Activated naive CD8-positive, alpha-beta T cell treated with anti-CD3 and anti-CD28 coated beads, Interleukin-2, amount 10 ng/mL, durations not matched to agents 7 days and 5 days (primary cell): ENCODE data around the gene PCSK4. TPM values are rescaled to one million over a fixed set of nuclear protein-coding genes. Genes with fewer than 3 reads are reported as not detected.

Experiments
- ATAC-seq: fragments of 150-1000 bp; cut with Tn5 transposase; one replicate; pipeline ENCODE4 v1.10.0; 2021; ENCODE audit warnings: low read depth, moderate library complexity
- POLR2A ChIA-PET: fragments of 350-600 bp; sonication (Branson Sonifier 250); formaldehyde crosslinking; loops from one replicate; lab custom pipeline; 2021; ENCODE audit warnings: antibody characterized with exemption; lab: Charles Lee
- DNase-seq: peaks from one replicate; pipeline ENCODE4 v3.0.0; 2021
- H3K27ac Mint-ChIP-seq: one replicate; pipeline ENCODE4 v1.8.0; 2022; ENCODE audit warnings: mild to moderate bottlenecking, mixed read lengths
- H3K27me3 Mint-ChIP-seq: one replicate; pipeline ENCODE4 v1.8.0; 2022; ENCODE audit warnings: mild to moderate bottlenecking, moderate library complexity, mixed read lengths
- H3K36me3 Mint-ChIP-seq: one replicate; pipeline ENCODE4 v1.8.0; 2021; ENCODE audit warnings: mild to moderate bottlenecking, mixed read lengths
- H3K4me1 Mint-ChIP-seq: one replicate; pipeline ENCODE4 v1.8.0; 2021; ENCODE audit warnings: mixed read lengths
- H3K4me3 Mint-ChIP-seq: one replicate; pipeline ENCODE4 v1.8.0; 2022; ENCODE audit warnings: mild to moderate bottlenecking, moderate library complexity, mixed read lengths
- H3K9me3 Mint-ChIP-seq: one replicate; pipeline ENCODE4 v1.8.0; 2021; ENCODE audit warnings: mixed read lengths
- total RNA-seq, 2 experiments: library from RNA; stranded (reverse); gene quantifications; one replicate each; pipeline ENCODE4 v1.2.3, GENCODE V29; 2021

Gene PCSK4
- total RNA-seq, 2 experiments from 2014 or later: 6.7 to 9.7 TPM

GRCh38 chr19:1465191-1466016 is 24.7 kb downstream of the PCSK4 start:
- DNase-seq: no peak
- peaks cover 11% of the 10 kb centered on the region for H3K27me3 Mint-ChIP-seq
- POLR2A ChIA-PET: interaction anchor here (0.6 to 1.5 kb wide), 2 partner anchors 21 to 27 kb away, joined by 3 to 4 read pairs; no protein-coding TSS in a partner anchor
- ATAC-seq: peak; percentile 17
- H3K27ac Mint-ChIP-seq: no peak overlapping the region
- no peak overlapping the region for H3K4me3 Mint-ChIP-seq
- no peaks in the 10 kb centered on the region for H3K36me3 Mint-ChIP-seq
- H3K4me1 Mint-ChIP-seq: peaks cover 1% of the 10 kb centered on the region
- H3K9me3 Mint-ChIP-seq: no peaks in the 10 kb centered on the region

GRCh38 chr19:1461862-1462261 is 28.3 kb downstream of the PCSK4 start:
- POLR2A ChIA-PET: no interaction called here
- no peaks in the 10 kb centered on the region for H3K36me3 Mint-ChIP-seq
- ATAC-seq (no peak), DNase-seq (no peak)
- peaks cover 16% of the 10 kb centered on the region for H3K27me3 Mint-ChIP-seq
- no peaks in the 10 kb centered on the region for H3K9me3 Mint-ChIP-seq
- no peaks in the 10 kb centered on the region for H3K4me1 Mint-ChIP-seq
- H3K4me3 Mint-ChIP-seq: no peak overlapping the region
- no peak overlapping the region for H3K27ac Mint-ChIP-seq

GRCh38 chr19:1460033-1460995 is 29.8 kb downstream of the PCSK4 start:
- H3K27ac Mint-ChIP-seq: no peak overlapping the region
- POLR2A ChIA-PET: no interaction called here
- H3K36me3 Mint-ChIP-seq: no peaks in the 10 kb centered on the region
- peaks cover 5% of the 10 kb centered on the region for H3K4me1 Mint-ChIP-seq
- no peak overlapping the region for H3K4me3 Mint-ChIP-seq
- H3K9me3 Mint-ChIP-seq: no peaks in the 10 kb centered on the region
- peaks cover 20% of the 10 kb centered on the region for H3K27me3 Mint-ChIP-seq
- no peak for ATAC-seq
- DNase-seq: no peak

DNA sequence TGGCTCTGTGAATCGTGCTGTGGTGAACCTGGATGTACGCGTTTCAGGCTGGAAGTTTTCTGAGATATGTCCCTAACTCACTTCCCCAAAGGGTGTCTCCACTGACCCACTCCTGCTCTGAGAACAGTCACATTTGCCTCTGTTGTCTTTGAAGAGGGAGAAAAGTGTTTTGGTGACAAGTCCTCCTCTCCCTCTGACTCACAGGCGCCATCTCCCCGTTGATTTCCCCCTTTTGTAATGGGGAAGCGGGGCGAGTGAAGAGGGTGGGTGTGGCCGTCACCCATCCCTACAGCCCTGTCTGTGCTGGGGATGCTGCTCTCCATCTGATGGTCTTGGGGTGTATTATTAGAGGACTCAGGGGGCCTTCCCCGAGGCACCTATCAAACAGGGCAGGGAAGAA is 30.7 kb downstream of the PCSK4 start:
- Mint-ChIP-seq H3K4me1 (peaks cover 5% of the 10 kb centered on the region), H3K27ac (no peak overlapping the region), H3K9me3 (no peaks in the 10 kb centered on the region), H3K36me3 (no peaks in the 10 kb centered on the region), H3K27me3 (peaks cover 27% of the 10 kb centered on the region), H3K4me3 (no peak overlapping the region)
- POLR2A ChIA-PET: no interaction called here
- no peak for ATAC-seq
- DNase-seq: no peak

DNA sequence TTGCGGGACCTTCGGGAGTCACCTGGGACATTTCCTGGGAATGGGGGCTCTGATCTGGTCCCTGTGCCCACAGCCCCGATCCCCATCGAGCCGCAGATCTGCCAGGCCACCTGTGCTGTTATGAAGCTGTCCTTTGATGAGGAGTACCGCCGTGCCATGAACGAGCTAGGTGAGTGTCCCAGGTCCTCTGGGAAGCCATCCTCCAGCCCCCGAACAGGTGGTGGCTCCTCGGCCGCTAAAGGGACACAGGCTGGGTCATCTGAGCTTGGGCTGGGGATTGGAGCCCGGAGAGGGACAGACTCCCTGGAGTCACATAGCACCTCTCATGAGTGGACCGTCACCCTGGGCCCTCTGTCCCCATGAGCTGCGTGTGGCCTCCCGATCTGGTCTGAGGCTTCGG is 32.3 kb downstream of the PCSK4 start:
- Mint-ChIP-seq H3K36me3 (no peaks in the 10 kb centered on the region), H3K27me3 (peaks cover 34% of the 10 kb centered on the region), H3K4me1 (peaks cover 5% of the 10 kb centered on the region), H3K27ac (peak overlapping the region; percentile 49), H3K9me3 (no peaks in the 10 kb centered on the region), H3K4me3 (no peak overlapping the region)
- POLR2A ChIA-PET: no interaction called here
- no peak for DNase-seq
- no peak for ATAC-seq

- Mint-ChIP-seq H3K9me3 (no peaks in the 10 kb centered on the region), H3K4me1 (peaks cover 5% of the 10 kb centered on the region), H3K27ac (no peak overlapping the region), H3K4me3 (no peak overlapping the region), H3K36me3 (no peaks in the 10 kb centered on the region), H3K27me3 (peaks cover 37% of the 10 kb centered on the region)
- POLR2A ChIA-PET: interaction anchor here (1.3 kb wide), 1 partner anchor 10 kb away, joined by 3 read pairs; no protein-coding TSS in a partner anchor
- no peak for DNase-seq
- no peak for ATAC-seq
Observed at GRCh38 chr19:1457031-1457739, 33.0 kb downstream of the PCSK4 start.

DNA sequence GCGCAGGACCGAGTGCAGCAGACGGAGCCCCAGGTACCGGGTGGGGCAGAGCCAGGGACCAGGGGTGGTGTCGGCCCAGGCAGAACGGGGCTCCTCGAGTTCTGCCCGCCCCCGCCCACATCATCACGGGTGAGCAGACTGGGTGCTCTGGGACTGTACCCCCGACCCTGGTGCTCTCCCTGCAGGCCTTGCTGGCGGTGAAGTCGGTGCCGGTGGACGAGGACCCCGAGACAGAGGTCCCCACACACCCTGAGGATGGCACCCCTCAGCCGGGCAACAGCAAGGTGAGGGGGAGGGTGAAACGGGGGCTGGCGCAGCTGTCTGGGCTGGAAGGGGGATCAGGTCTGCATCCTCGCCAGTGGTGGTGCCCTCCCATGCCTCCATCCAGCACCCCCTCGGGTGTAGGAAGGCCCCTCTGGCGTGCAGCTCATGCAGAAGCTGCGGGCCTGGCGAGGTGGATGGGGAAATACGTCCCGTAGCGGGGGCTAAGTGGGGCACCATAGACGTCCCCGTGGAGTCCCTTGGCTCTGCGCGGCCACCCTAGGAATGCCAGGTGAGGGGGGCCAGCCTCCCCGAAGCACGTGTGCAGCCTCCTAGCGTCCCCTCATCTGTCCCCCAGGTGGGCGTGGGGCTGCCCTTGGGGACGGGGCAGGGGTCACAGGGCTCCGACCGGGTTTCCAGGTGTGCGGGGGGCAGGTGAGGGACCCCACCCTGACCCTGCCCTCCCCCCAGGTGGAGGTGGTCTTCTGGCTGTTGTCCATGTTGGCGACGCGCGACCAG is 33.8 kb downstream of the PCSK4 start:
- H3K27me3 Mint-ChIP-seq: peaks cover 42% of the 10 kb centered on the region
- ATAC-seq (no peak), DNase-seq (no peak)
- H3K36me3 Mint-ChIP-seq: no peaks in the 10 kb centered on the region
- H3K27ac Mint-ChIP-seq: no peak overlapping the region
- POLR2A ChIA-PET: interaction anchor here (0.7 to 1.4 kb wide), 4 partner anchors 9 to 299 kb away, joined by 3 to 4 read pairs (median 3); partner anchors contain the start of gene CIRBP
- peaks cover 5% of the 10 kb centered on the region for H3K4me1 Mint-ChIP-seq
- no peak overlapping the region for H3K4me3 Mint-ChIP-seq
- no peaks in the 10 kb centered on the region for H3K9me3 Mint-ChIP-seq

DNA sequence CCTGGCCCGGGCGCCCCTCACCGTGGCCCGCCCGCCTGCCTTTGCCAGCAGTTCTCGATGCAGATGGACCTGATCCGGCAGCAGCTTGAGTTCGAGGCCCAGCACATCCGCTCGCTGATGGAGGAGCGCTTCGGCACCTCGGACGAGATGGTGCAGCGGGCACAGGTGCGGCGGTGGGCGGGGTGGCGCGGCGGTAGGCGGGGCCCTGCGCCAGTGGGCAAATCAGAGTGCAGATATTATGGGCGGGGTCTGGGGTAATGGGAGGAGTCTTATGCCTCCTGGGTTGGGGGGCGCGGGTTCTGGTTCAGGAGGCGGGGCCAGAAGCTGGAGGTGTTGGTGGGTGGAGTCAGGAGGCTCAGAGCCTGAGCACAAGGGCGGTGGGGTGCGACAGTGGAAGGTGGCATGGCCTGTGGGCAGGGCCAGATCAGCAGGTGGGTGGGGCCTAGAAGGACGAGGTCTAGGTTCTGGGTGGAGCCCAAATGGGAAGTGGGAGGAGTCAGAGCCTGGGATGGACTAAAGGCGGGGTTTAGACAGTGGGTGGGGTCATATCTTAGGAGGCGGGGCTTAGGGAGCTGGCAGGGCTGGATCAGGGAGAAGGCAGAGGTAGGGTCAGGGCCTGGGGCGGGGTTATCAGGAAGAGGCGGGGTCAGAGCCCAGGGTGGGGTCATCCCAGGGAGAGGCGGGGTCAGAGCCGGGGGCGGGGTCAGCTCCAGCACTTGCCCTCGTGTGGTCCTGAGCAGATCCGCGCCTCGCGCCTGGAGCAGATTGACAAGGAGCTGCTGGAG is 34.6 kb downstream of the PCSK4 start:
- peaks cover 9% of the 10 kb centered on the region for H3K4me1 Mint-ChIP-seq
- DNase-seq (peak; percentile 63), ATAC-seq (peak; percentile 51)
- peak overlapping the region; percentile 26 for H3K27ac Mint-ChIP-seq
- peaks cover 50% of the 10 kb centered on the region for H3K27me3 Mint-ChIP-seq
- no peaks in the 10 kb centered on the region for H3K9me3 Mint-ChIP-seq
- no peaks in the 10 kb centered on the region for H3K36me3 Mint-ChIP-seq
- H3K4me3 Mint-ChIP-seq: peak overlapping the region; percentile 35
- POLR2A ChIA-PET: interaction anchor here (0.7 to 1.4 kb wide), 3 partner anchors 16 to 299 kb away, joined by 3 to 4 read pairs (median 3); partner anchors contain the start of gene CIRBP

DNA sequence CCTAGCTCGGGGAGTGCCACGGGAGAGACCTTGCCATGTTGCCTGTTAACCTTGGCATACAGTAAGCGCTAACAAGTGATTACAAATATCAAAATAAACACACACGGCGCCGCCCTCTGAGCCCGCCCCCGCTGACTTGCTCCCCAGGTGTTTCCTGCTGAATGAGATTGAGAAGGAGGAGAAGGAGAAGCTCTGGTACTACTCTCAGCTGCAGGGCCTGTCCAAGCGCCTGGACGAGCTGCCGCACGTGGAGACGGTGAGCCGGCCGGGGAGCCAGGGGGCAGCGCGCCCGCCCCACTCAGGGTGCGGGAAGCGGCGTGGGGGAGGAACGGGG is 35.2 kb downstream of the PCSK4 start:
- H3K4me1 Mint-ChIP-seq: peaks cover 9% of the 10 kb centered on the region
- no peaks in the 10 kb centered on the region for H3K9me3 Mint-ChIP-seq
- POLR2A ChIA-PET: interaction anchor here (1.4 kb wide), 1 partner anchor 17 kb away, joined by 3 read pairs; no protein-coding TSS in a partner anchor
- no peak overlapping the region for H3K4me3 Mint-ChIP-seq
- H3K27me3 Mint-ChIP-seq: peaks cover 53% of the 10 kb centered on the region
- ATAC-seq (no peak), DNase-seq (no peak)
- no peaks in the 10 kb centered on the region for H3K36me3 Mint-ChIP-seq
- H3K27ac Mint-ChIP-seq: no peak overlapping the region

DNA sequence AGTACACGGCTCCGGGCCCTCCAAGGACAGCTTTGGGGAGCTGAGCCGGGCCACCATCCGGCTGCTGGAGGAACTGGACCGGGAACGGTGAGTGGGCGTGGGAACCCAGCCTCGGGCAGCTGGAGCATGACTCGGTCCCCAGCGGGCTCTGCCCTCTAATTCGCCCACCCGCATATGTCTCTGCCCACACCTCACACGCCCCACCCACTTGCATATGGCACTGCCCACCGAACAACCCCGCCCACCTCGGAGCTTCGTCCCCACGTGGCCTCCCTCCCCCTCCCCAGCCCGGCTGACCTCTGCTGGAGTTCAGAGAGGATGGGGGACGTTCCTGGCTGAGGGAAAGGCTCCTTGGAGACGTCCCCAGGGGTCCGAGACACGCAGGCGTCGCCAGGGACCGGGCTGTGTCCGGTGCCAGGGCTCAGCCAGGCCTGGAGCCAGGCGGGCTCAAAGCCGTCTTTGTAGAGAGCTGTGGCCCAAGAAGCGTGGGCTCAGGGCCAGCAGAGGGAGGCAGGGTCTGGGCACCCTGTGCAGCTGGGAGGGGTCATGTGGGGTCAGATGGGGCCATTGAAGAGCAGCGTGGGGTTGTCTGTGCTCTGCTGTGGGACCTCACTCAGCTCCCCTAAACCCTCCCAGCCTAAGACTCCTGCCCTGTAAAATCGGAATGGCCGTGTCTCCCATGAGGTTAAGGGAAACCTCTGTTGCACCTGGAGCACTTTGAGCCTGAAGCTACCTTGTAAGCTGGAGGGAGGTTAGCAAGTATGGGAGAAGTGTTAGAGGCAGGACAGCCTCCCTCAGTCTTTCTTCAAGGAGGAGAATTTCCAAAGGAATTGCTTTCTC is 36.4 kb downstream of the PCSK4 start:
- POLR2A ChIA-PET: no interaction called here
- DNase-seq (no peak), ATAC-seq (no peak)
- Mint-ChIP-seq H3K9me3 (no peaks in the 10 kb centered on the region), H3K4me1 (peaks cover 9% of the 10 kb centered on the region), H3K27ac (no peak overlapping the region), H3K27me3 (peaks cover 60% of the 10 kb centered on the region), H3K4me3 (no peak overlapping the region), H3K36me3 (no peaks in the 10 kb centered on the region)

GRCh38 chr19:1452802-1453524 is 37.2 kb downstream of the PCSK4 start:
- Mint-ChIP-seq H3K4me3 (no peak overlapping the region), H3K27me3 (peaks cover 63% of the 10 kb centered on the region), H3K36me3 (no peaks in the 10 kb centered on the region), H3K9me3 (no peaks in the 10 kb centered on the region), H3K27ac (no peak overlapping the region), H3K4me1 (peaks cover 9% of the 10 kb centered on the region)
- ATAC-seq: no peak
- no peak for DNase-seq
- POLR2A ChIA-PET: no interaction called here
